Peyer's patch (tissue), 4 donors: Measurements from ENCODE around the gene SUPT20H. TPM values are rescaled to one million over a fixed set of nuclear protein-coding genes. Genes with fewer than 3 reads are reported as not detected.

ENCODE experiments used
- DNase-seq, 3 donors: peaks; one replicate each; pipeline ENCODE4 v3.0.0-alpha.2; 2017 to 2019
- H3K27ac ChIP-seq, 4 donors: fragments of 200-600 bp; sonication (generic); one replicate each; pipeline ENCODE4 v1.5.1; 2016 to 2019
- H3K27me3 ChIP-seq, 2 donors: fragments of 200-600 bp; sonication (generic); one replicate each; pipeline ENCODE4 v1.5.1; 2019
- H3K36me3 ChIP-seq, 3 donors: fragments of 200-600 bp; sonication (generic); one replicate each; pipeline ENCODE4 v1.5.1; 2016 to 2019
- H3K4me1 ChIP-seq, 4 donors: fragments of 200-600 bp; sonication (generic); one replicate each; pipeline ENCODE4 v1.5.1; 2016 to 2019
- H3K4me3 ChIP-seq, 4 donors: fragments of 200-600 bp; sonication (generic); 1 replicate in 3 of 4; 2 replicates in 1 of 4; pipeline ENCODE4 v1.5.1; 2016 to 2019; ENCODE audit warnings: mild to moderate bottlenecking in 1 of 4
- H3K9me3 ChIP-seq, 4 donors: fragments of 200-600 bp; sonication (generic); one replicate each; pipeline ENCODE4 v1.5.1; 2016 to 2019; ENCODE audit warnings: mild to moderate bottlenecking in 1 of 4
- CTCF ChIP-seq, 6 experiments: fragments of 450-650 bp in 4 of 6; fragments of 200-600 bp in 2 of 6; sonication (generic) in 1 of 6; IDR thresholded peaks; one replicate each; pipeline ENCODE4 v1.5.1; 2017 to 2019; ENCODE audit warnings: antibody characterized with exemption in 6 of 6, mild to moderate bottlenecking in 3 of 6, moderate library complexity in 1 of 6
- POLR2A ChIP-seq, 2 donors: fragments of 450-650 bp; IDR thresholded peaks; one replicate each; pipeline ENCODE4 v1.5.1; 2017; ENCODE audit warnings: antibody characterized with exemption in 2 of 2, mild to moderate bottlenecking in 2 of 2, moderate library complexity in 2 of 2
- total RNA-seq, 4 donors: library from RNA; depleted of rRNA; stranded (reverse); fragments of >200 nt; gene quantifications; one replicate each; pipeline ENCODE4 v1.1.0, GENCODE V29; 2016

The SUPT20H gene
- total RNA-seq, 4 donors from 2014 or later, result 46.1 to 81.7 (median 61.7) TPM

GRCh38 chr13:37011788-37012187, 47.7 kb downstream of the SUPT20H start:
- peaks cover 0 to 84% (median 0%) of the 10 kb centered on the region in 3 donors for H3K36me3 ChIP-seq
- H3K27ac ChIP-seq, result no peak overlapping the region
- no peaks in the 10 kb centered on the region for H3K9me3 ChIP-seq
- H3K4me1 ChIP-seq, result no peaks in the 10 kb centered on the region
- H3K4me3 ChIP-seq, result no peak overlapping the region
- DNase-seq, result no peak
- TF ChIP-seq CTCF (IDR thresholded peaks at IDR 0.05), result no peak
- no peak for TF ChIP-seq POLR2A (IDR thresholded peaks at IDR 0.05)
- no peaks in the 10 kb centered on the region for H3K27me3 ChIP-seq

- Histone ChIP-seq H3K27ac (no peak overlapping the region), H3K27me3 (no peaks in the 10 kb centered on the region), H3K4me3 (no peak overlapping the region), H3K9me3 (no peaks in the 10 kb centered on the region), H3K36me3 (peaks cover 0 to 85% (median 0%) of the 10 kb centered on the region in 3 donors), H3K4me1 (no peaks in the 10 kb centered on the region)
- TF ChIP-seq CTCF (IDR thresholded peaks at IDR 0.05), result no peak
- TF ChIP-seq POLR2A (IDR thresholded peaks at IDR 0.05), result no peak
- no peak for DNase-seq
Observed at GRCh38 chr13:37011002-37011401, 48.5 kb downstream of the SUPT20H start.

GRCh38 chr13:37010424-37010823, 49.1 kb downstream of the SUPT20H start:
- no peaks in the 10 kb centered on the region for H3K4me1 ChIP-seq
- no peak for DNase-seq
- no peak overlapping the region for H3K27ac ChIP-seq
- no peaks in the 10 kb centered on the region for H3K9me3 ChIP-seq
- no peak for TF ChIP-seq CTCF (IDR thresholded peaks at IDR 0.05)
- no peak for TF ChIP-seq POLR2A (IDR thresholded peaks at IDR 0.05)
- H3K4me3 ChIP-seq, result no peak overlapping the region
- H3K27me3 ChIP-seq, result no peaks in the 10 kb centered on the region
- H3K36me3 ChIP-seq, result peaks cover 0 to 85% (median 0%) of the 10 kb centered on the region in 3 donors

GRCh38 chr13:37009692-37010091, 49.8 kb downstream of the SUPT20H start:
- TF ChIP-seq POLR2A (IDR thresholded peaks at IDR 0.05) (no peak), CTCF (IDR thresholded peaks at IDR 0.05) (no peak)

GRCh38 chr13:37001921-37002250, 57.6 kb downstream of the SUPT20H start:
- Histone ChIP-seq H3K9me3 (no peaks in the 10 kb centered on the region), H3K4me1 (peaks cover 0 to 17% (median 2%) of the 10 kb centered on the region in 4 donors), H3K27ac (no peak overlapping the region), H3K27me3 (no peaks in the 10 kb centered on the region), H3K4me3 (peak overlapping the region in 1 of 4 donors; percentile 99), H3K36me3 (peaks cover 0 to 39% (median 0%) of the 10 kb centered on the region in 3 donors)
- DNase-seq, result no peak
- no peak for TF ChIP-seq POLR2A (IDR thresholded peaks at IDR 0.05)
- TF ChIP-seq CTCF (IDR thresholded peaks at IDR 0.05), result no peak

More at GRCh38 chr13:37009692-37010091, 49.8 kb downstream of the SUPT20H start:
- Histone ChIP-seq H3K36me3 (peaks cover 0 to 88% (median 0%) of the 10 kb centered on the region in 3 donors), H3K9me3 (no peaks in the 10 kb centered on the region), H3K27ac (no peak overlapping the region), H3K4me1 (no peaks in the 10 kb centered on the region), H3K4me3 (no peak overlapping the region), H3K27me3 (no peaks in the 10 kb centered on the region)
- DNase-seq, result no peak
